H1 (cell line): ENCODE results near the gene LRRC18.

Source experiments
- FOSL1 ChIP-seq: IDR thresholded peaks from 2 replicates; pipeline ENCODE4 v1.6.1; 2011; ENCODE audit warnings: mild to moderate bottlenecking, low read depth, low read length, moderate library complexity; ENCODE audit not compliant: insufficient read depth
- POLR2A ChIP-seq, 2 experiments: IDR thresholded peaks; 1 replicate in 1 of 2; 2 replicates in 1 of 2; pipeline ENCODE4 v1.6.1; 2011; ENCODE audit warnings: low read depth in 2 of 2, low read length in 2 of 2, mild to moderate bottlenecking in 2 of 2; ENCODE audit errors: control extremely low read depth in 1 of 2
- SP1 ChIP-seq: IDR thresholded peaks from 2 replicates; pipeline ENCODE4 v1.6.1; 2011; ENCODE audit warnings: low read depth, low read length
- TF ChIP-seq, protein P1 (sequence below), 3 experiments: IDR thresholded peaks; 1 replicate in 2 of 3; 2 replicates in 1 of 3; pipeline versions ENCODE4 v1.5.1 to v1.6.1; 2011; ENCODE audit warnings: low read length in 3 of 3, mild to moderate bottlenecking in 3 of 3, inconsistent platforms in 2 of 3, low read depth in 1 of 3, moderate library complexity in 1 of 3; ENCODE audit not compliant: insufficient read depth in 1 of 3; ENCODE audit errors: control extremely low read depth in 1 of 3

DNA sequence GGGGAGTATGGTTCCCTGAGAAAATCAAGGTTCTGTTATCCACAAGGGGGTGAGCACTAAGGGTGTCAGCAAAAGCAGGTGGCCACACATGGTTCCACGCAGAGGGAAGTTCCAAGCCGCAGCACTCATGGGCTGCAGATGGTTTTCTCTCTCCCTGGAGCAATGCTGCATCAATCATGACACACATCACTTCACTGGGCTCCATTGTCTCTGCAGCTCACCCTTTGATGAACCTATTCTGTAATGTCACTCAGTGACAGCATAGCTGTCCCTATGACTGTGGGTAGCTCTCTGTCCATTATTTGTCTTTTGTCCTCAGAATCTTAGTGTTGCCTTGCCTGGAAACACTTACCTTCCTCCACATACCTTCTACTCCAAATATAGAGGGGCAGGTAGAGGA is 34.8 kb downstream of the LRRC18 start:
- TF ChIP-seq, protein P1, sequence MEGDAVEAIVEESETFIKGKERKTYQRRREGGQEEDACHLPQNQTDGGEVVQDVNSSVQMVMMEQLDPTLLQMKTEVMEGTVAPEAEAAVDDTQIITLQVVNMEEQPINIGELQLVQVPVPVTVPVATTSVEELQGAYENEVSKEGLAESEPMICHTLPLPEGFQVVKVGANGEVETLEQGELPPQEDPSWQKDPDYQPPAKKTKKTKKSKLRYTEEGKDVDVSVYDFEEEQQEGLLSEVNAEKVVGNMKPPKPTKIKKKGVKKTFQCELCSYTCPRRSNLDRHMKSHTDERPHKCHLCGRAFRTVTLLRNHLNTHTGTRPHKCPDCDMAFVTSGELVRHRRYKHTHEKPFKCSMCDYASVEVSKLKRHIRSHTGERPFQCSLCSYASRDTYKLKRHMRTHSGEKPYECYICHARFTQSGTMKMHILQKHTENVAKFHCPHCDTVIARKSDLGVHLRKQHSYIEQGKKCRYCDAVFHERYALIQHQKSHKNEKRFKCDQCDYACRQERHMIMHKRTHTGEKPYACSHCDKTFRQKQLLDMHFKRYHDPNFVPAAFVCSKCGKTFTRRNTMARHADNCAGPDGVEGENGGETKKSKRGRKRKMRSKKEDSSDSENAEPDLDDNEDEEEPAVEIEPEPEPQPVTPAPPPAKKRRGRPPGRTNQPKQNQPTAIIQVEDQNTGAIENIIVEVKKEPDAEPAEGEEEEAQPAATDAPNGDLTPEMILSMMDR (IDR thresholded peaks at IDR 0.05; ENCODE audit: control extremely low read depth in 1 of 3, insufficient read depth in 1 of 3, low read depth in 1 of 3, low read length in 3 of 3), result no peak
- TF ChIP-seq FOSL1, result no peak
- no peak for TF ChIP-seq SP1
- no peak for TF ChIP-seq POLR2A (IDR thresholded peaks at IDR 0.05; ENCODE audit: control extremely low read depth in 1 of 2, low read depth in 2 of 2, low read length in 2 of 2)
